HCT116 (cell line): Measurements from ENCODE around the gene MCUR1. TPM values are rescaled to one million over a fixed set of nuclear protein-coding genes. Genes with fewer than 3 reads are reported as not detected.

Experiments
- ATAC-seq: fragments of 200-7000 bp; cut with Tn5 transposase; 2 replicates; pipeline ENCODE4 v1.9.1; 2020; ENCODE audit warnings: mild to moderate bottlenecking, moderate library complexity
- BruUV-seq: library from RNA; stranded (reverse); fragments of 400-500 nt; replicated peaks from 2 replicates; lab custom pipeline; 2021; lab: Mats Ljungman, UMichigan
- CTCF ChIA-PET: fragments of 300-600 bp; sonication (Branson Sonifier 250); formaldehyde crosslinking; loops from one replicate; lab custom pipeline; 2021; ENCODE audit warnings: antibody characterized with exemption; lab: Charles Lee
- POLR2A ChIA-PET: fragments of 300-600, 350-600 bp; sonication (Branson Sonifier 250); formaldehyde crosslinking; loops from one replicate; lab custom pipeline; 2021; ENCODE audit warnings: antibody characterized with exemption; lab: Charles Lee
- RAD21 ChIA-PET, 2 experiments: fragments of 300-600 bp; sonication (Branson Sonifier 250); formaldehyde crosslinking; loops; one replicate each; lab custom pipeline; 2023; ENCODE audit warnings: low total read pairs in 2 of 2; ENCODE audit not compliant: uncharacterized antibody in 2 of 2, unreplicated experiment in 2 of 2, low non-redundant PET in 1 of 2; lab: Charles Lee
- DNase-seq: peaks from one replicate; pipeline ENCODE4 v3.0.0-alpha.2; 2010; ENCODE audit warnings: low read depth, low spot score
- H2AFZ ChIP-seq: fragments of 200-600 bp; shearing (Covaris generic), sonication (generic); 2 replicates; pipeline ENCODE4 v1.6.1; 2017; ENCODE audit warnings: low read depth, mixed run types, mixed read lengths, antibody characterized with exemption, low read length; ENCODE audit not compliant: poor library complexity, severe bottlenecking
- H3K27ac ChIP-seq: 2 replicates; pipeline ENCODE4 v1.5.1; 2012; ENCODE audit warnings: low read depth, low read length
- H3K27me3 ChIP-seq: fragments of 200-600 bp; sonication (generic); 2 replicates; pipeline ENCODE4 v1.6.1; 2016; ENCODE audit warnings: mixed run types, low read length, mixed read lengths; ENCODE audit not compliant: insufficient read depth
- H3K36me3 ChIP-seq, 2 experiments: fragments of 200-500 bp in 1 of 2; fragments of 200-600 bp in 1 of 2; sonication (Bioruptor generic) in 1 of 2; sonication (generic) in 1 of 2; 2 replicates each; pipeline versions ENCODE4 v1.5.1 to v1.6.1; 2014 to 2016; ENCODE audit warnings: low read length in 2 of 2, inconsistent platforms in 1 of 2, mixed read lengths in 1 of 2, mixed run types in 1 of 2; ENCODE audit not compliant: insufficient read depth in 2 of 2, control insufficient read depth in 1 of 2
- H3K4me1 ChIP-seq, 2 experiments: fragments of 200-600 bp in 1 of 2; sonication (generic) in 1 of 2; 2 replicates each; pipeline versions ENCODE4 v1.5.1 to v1.6.1; 2012 to 2017; ENCODE audit warnings: low read length in 2 of 2, inconsistent platforms in 1 of 2, mild to moderate bottlenecking in 1 of 2, mixed read lengths in 1 of 2, mixed run types in 1 of 2, moderate library complexity in 1 of 2; ENCODE audit not compliant: insufficient read depth in 2 of 2, control insufficient read depth in 1 of 2
- H3K4me2 ChIP-seq: fragments of 200-600 bp; sonication (generic); 2 replicates; pipeline ENCODE4 v1.6.1; 2017; ENCODE audit warnings: mixed run types, low read length, mixed read lengths
- H3K4me3 ChIP-seq, 2 experiments: fragments of 200-600 bp in 1 of 2; sonication (generic) in 1 of 2; replicated peaks in 1 of 2; 2 replicates each; pipeline ENCODE4 v1.5.1; 2011 to 2016; ENCODE audit warnings: low read length in 2 of 2, control low read depth in 1 of 2, low read depth in 1 of 2, mild to moderate bottlenecking in 1 of 2, mixed read lengths in 1 of 2, mixed run types in 1 of 2
- H3K79me2 ChIP-seq: fragments of 200-600 bp; sonication (generic); 2 replicates; pipeline ENCODE4 v1.6.1; 2017; ENCODE audit warnings: mild to moderate bottlenecking, mixed run types, low read length, moderate library complexity, mixed read lengths; ENCODE audit not compliant: insufficient read depth
- H3K9ac ChIP-seq: fragments of 200-600 bp; sonication (generic); 2 replicates; pipeline ENCODE4 v1.6.1; 2016; ENCODE audit warnings: low read length, mixed read lengths
- H3K9me2 ChIP-seq: fragments of 200-600 bp; sonication (generic), shearing (Covaris generic); 2 replicates; pipeline ENCODE4 v1.6.1; 2017; ENCODE audit warnings: mixed run types, mild to moderate bottlenecking, moderate library complexity; ENCODE audit not compliant: insufficient read depth
- H3K9me3 ChIP-seq, 2 experiments: fragments of 200-500 bp in 1 of 2; fragments of 200-600 bp in 1 of 2; sonication (Bioruptor generic) in 1 of 2; sonication (generic) in 1 of 2; 2 replicates each; pipeline ENCODE4 v1.6.1; 2014 to 2017; ENCODE audit warnings: low read length in 2 of 2, mixed read lengths in 2 of 2, inconsistent platforms in 1 of 2, low read depth in 1 of 2, mild to moderate bottlenecking in 1 of 2, mixed run types in 1 of 2, moderate library complexity in 1 of 2; ENCODE audit not compliant: control insufficient read depth in 1 of 2, insufficient read depth in 1 of 2
- H4K20me1 ChIP-seq: fragments of 200-600 bp; sonication (generic), shearing (Covaris generic); 2 replicates; pipeline ENCODE4 v1.6.1; 2017; ENCODE audit warnings: mixed run types, mild to moderate bottlenecking, moderate library complexity; ENCODE audit not compliant: insufficient read depth
- CBX3 ChIP-seq: IDR thresholded peaks from 2 replicates; pipeline ENCODE4 v1.6.1; 2012; ENCODE audit warnings: low read depth
- CTCF ChIP-seq, 3 experiments: fragments of 200-600 bp in 1 of 3; sonication (generic) in 1 of 3; IDR thresholded peaks in 2 of 3; conservative IDR thresholded peaks in 1 of 3; 2 replicates each; pipeline ENCODE4 v1.5.1; 2012 to 2017; ENCODE audit warnings: low read depth in 2 of 3, low read length in 2 of 3, antibody characterized with exemption in 1 of 3, borderline replicate concordance in 1 of 3, control low read depth in 1 of 3, mild to moderate bottlenecking in 1 of 3, mixed read lengths in 1 of 3, mixed run types in 1 of 3, moderate library complexity in 1 of 3; ENCODE audit not compliant: insufficient read depth in 1 of 3
- ELF1 ChIP-seq: IDR thresholded peaks from 2 replicates; pipeline ENCODE4 v1.6.1; 2012; ENCODE audit warnings: low read depth, borderline replicate concordance
- EZH2phosphoT487 ChIP-seq: fragments of 200-600 bp; IDR thresholded peaks from 2 replicates; pipeline ENCODE4 v1.6.1; 2018; ENCODE audit warnings: antibody characterized with exemption, borderline replicate concordance
- JUND ChIP-seq: IDR thresholded peaks from 2 replicates; pipeline ENCODE4 v1.6.1; 2012
- MAX ChIP-seq: IDR thresholded peaks from 2 replicates; pipeline ENCODE4 v1.6.1; 2012
- REST ChIP-seq: IDR thresholded peaks from 2 replicates; pipeline ENCODE4 v1.6.1; 2012; ENCODE audit warnings: low read depth
- SIN3A ChIP-seq: IDR thresholded peaks from 2 replicates; pipeline ENCODE4 v1.6.1; 2012; ENCODE audit warnings: low read depth
- SP1 ChIP-seq: IDR thresholded peaks from 2 replicates; pipeline ENCODE4 v1.6.1; 2012; ENCODE audit warnings: low read depth
- TCF7L2 ChIP-seq: IDR thresholded peaks from 2 replicates; pipeline ENCODE4 v1.7.0; 2011; ENCODE audit warnings: borderline replicate concordance, inconsistent platforms; ENCODE audit not compliant: insufficient read depth, insufficient read length; ENCODE audit errors: extremely low read depth
- YY1 ChIP-seq: IDR thresholded peaks from 2 replicates; pipeline ENCODE4 v1.6.1; 2011; ENCODE audit warnings: low read length, low read depth, moderate library complexity, mild to moderate bottlenecking; ENCODE audit not compliant: insufficient replicate concordance; ENCODE audit errors: extremely low read depth
- ZBTB33 ChIP-seq: IDR thresholded peaks from 2 replicates; pipeline ENCODE4 v1.6.1; 2011; ENCODE audit warnings: mild to moderate bottlenecking, low read length, moderate library complexity; ENCODE audit not compliant: insufficient replicate concordance; ENCODE audit errors: extremely low read depth
- intact Hi-C: fragments of 100-400 bp; cut with micrococcal nuclease; formaldehyde crosslinking; loops from 2 replicates; pipeline ENCODE4 v1.10.0; 2022
- total RNA-seq: library from RNA; stranded (reverse); gene quantifications from one replicate; pipeline ENCODE4 v1.2.1, GENCODE V29; 2021; ENCODE audit not compliant: unreplicated experiment

Gene MCUR1
- total RNA-seq, 1 experiment from 2014 or later = 33.2 TPM

GRCh38 chr6:13846841-13847240, 32.5 kb upstream of the MCUR1 start:
- intact Hi-C loops = no loop called here
- Histone ChIP-seq H3K27ac (no peak overlapping the region), H3K9me2 (no peaks in the 10 kb centered on the region), H4K20me1 (no peaks in the 10 kb centered on the region), H3K4me3 (no peak overlapping the region), H3K9ac (no peak overlapping the region), H2AFZ (no peak overlapping the region), H3K9me3 (no peaks in the 10 kb centered on the region), H3K79me2 (no peaks in the 10 kb centered on the region), H3K4me2 (no peak overlapping the region), H3K4me1 (no peaks in the 10 kb centered on the region), H3K36me3 (no peaks in the 10 kb centered on the region), H3K27me3 (no peaks in the 10 kb centered on the region)
- ChIA-PET POLR2A (no interaction called here), CTCF (no interaction called here), RAD21 (no interaction called here)
- peak; percentile 35 for DNase-seq
- peak; percentile 91 for ATAC-seq
- no TSS peak for BruUV-seq
- TF ChIP-seq CTCF (IDR thresholded peaks at IDR 0.05 in 2 of 3, conservative IDR thresholded peaks at IDR 0.05 in 1 of 3; ENCODE audit: borderline replicate concordance in 1 of 3, insufficient read depth in 1 of 3, low read depth in 2 of 3, low read length in 2 of 3) = peak in 2 of 3 experiments; percentile 46 to 60; a peak in 4 of 6 replicates
- TF ChIP-seq SP1 = no peak

- no peak for ATAC-seq
- no peak for TF ChIP-seq CBX3
- no peak for TF ChIP-seq YY1
- no peak for TF ChIP-seq MAX
- no peak for TF ChIP-seq SIN3A
- TF ChIP-seq SP1 = no peak
- no peak for TF ChIP-seq REST
- no peak for TF ChIP-seq TCF7L2
- no peak for TF ChIP-seq JUND
- no peak for TF ChIP-seq EZH2phosphoT487
- no peak for TF ChIP-seq ELF1
- no peak for TF ChIP-seq ZBTB33
Observed at GRCh38 chr6:13841936-13842335, 27.6 kb upstream of the MCUR1 start.

More at GRCh38 chr6:13841936-13842335, 27.6 kb upstream of the MCUR1 start:
- Histone ChIP-seq H3K4me3 (no peak overlapping the region), H3K9me2 (no peaks in the 10 kb centered on the region), H3K79me2 (no peaks in the 10 kb centered on the region), H4K20me1 (no peaks in the 10 kb centered on the region), H3K27me3 (no peaks in the 10 kb centered on the region), H3K4me2 (no peak overlapping the region), H2AFZ (no peak overlapping the region), H3K36me3 (no peaks in the 10 kb centered on the region), H3K9ac (no peak overlapping the region), H3K4me1 (peaks cover 0 to 7% of the 10 kb centered on the region in 2 experiments; a peak in 2 of 4 replicates), H3K27ac (no peak overlapping the region), H3K9me3 (no peaks in the 10 kb centered on the region)
- no TSS peak for BruUV-seq
- ChIA-PET RAD21 (no interaction called here), CTCF (no interaction called here), POLR2A (no interaction called here)
- intact Hi-C loops = no loop called here
- no peak for DNase-seq
